Psoas muscle (tissue), 8 donors: Measurements from ENCODE around the gene NHLRC3. TPM values are rescaled to one million over a fixed set of nuclear protein-coding genes. Genes with fewer than 3 reads are reported as not detected.
A peak's percentile ranks its signal among the peaks of the same experiment; 100 is the strongest.
"Not testable (repeated sequence)": the region's sequence is repeated elsewhere in the genome, so short reads cannot be mapped to it uniquely, and the experiment has no call there.

Experiments used
- ATAC-seq, 4 donors: fragments of 200-7000 bp; cut with Tn5 transposase; one replicate each; pipeline ENCODE4 v1.9.1; 2020; ENCODE audit warnings: moderate library complexity in 3 of 4, mild to moderate bottlenecking in 2 of 4
- DNase-seq, 2 donors: peaks; one replicate each; pipeline ENCODE4 v3.0.0-alpha.2; 2020
- H3K27ac ChIP-seq: fragments of 200-600 bp; one replicate; pipeline ENCODE4 v1.8.0; 2022
- H3K27me3 ChIP-seq, 3 donors: fragments of 200-600 bp in 1 of 3; one replicate each; pipeline versions ENCODE4 v1.6.1 to v1.8.0; 2013 to 2022; ENCODE audit warnings: low read length in 2 of 3, mild to moderate bottlenecking in 2 of 3, moderate library complexity in 1 of 3; ENCODE audit not compliant: insufficient read depth in 3 of 3
- H3K36me3 ChIP-seq, 2 donors: fragments of 200-600 bp in 1 of 2; one replicate each; pipeline versions ENCODE4 v1.6.1 to v1.8.0; 2013 to 2022; ENCODE audit warnings: low read depth in 1 of 2, mild to moderate bottlenecking in 1 of 2, moderate library complexity in 1 of 2; ENCODE audit not compliant: insufficient read depth in 1 of 2
- H3K4me1 ChIP-seq: fragments of 200-600 bp; one replicate; pipeline ENCODE4 v1.8.0; 2022
- H3K4me3 ChIP-seq: fragments of 200-600 bp; one replicate; pipeline ENCODE4 v1.8.0; 2022; ENCODE audit warnings: mild to moderate bottlenecking
- H3K9me3 ChIP-seq: fragments of 200-600 bp; one replicate; pipeline ENCODE4 v1.8.0; 2022
- CTCF ChIP-seq: fragments of 200-600 bp; IDR thresholded peaks from one replicate; pipeline ENCODE4 v1.8.0; 2022; ENCODE audit warnings: antibody characterized with exemption
- WGBS, 3 donors: extraction: QIAGEN DNeasy Blood & Tissue Kit; methylation state at CpG; one replicate each; pipeline versions ENCODE4 v1.1.6 to v1.1.7; 2013; 5-methylcytosine and 5-hydroxymethylcytosine counted together
- intact Hi-C, 2 donors: fragments of 100-400 bp; cut with DNase I; formaldehyde crosslinking; loops; one replicate each; pipeline versions ENCODE4 v1.11.0 to v1.14.2; 2022
- polyA plus RNA-seq, 3 donors: library from polyadenylated mRNA; stranded (reverse); fragments of 200-250 nt; gene quantifications; one replicate each; pipeline ENCODE4 v1.2.3, GENCODE V29; 2013
- total RNA-seq, 4 donors: library from RNA; stranded (reverse); fragmentation: NEBNext Ultra II Directional in 2 of 4; extraction: Animal tissue kit (Norgen Biotek cat#: 25700) in 2 of 4; gene quantifications; one replicate each; pipeline versions ENCODE4 v1.2.1 to v1.2.4, GENCODE V29; 2021 to 2023
- donor health status: healthy with polysubstance abuse.
- donor health status: DM: no; HTN: no; CAD: no; lungs with moderate emphysema.
- donor health status: Bipolar disorder and iron deficiency.
- donor health status: healthy.
- donor health status: DM: yes; HTN: yes; CAD: no.
- donor health status: DM: no; HTN: no; CAD: no.
- donor health status: DM: no; HTN: no; CAD: no.
- donor health status: DM: yes; HTN: yes; CAD: no.

Gene NHLRC3
- total and polyA plus RNA-seq, 7 donors = 3.4 to 10.1 (median 8.0) TPM

- 24 to 42% (median 33%) methylated on average over 2 of the region's 2 CpGs for WGBS, 3 donors
- H3K36me3 ChIP-seq = no peaks in the 10 kb centered on the region
- no peaks in the 10 kb centered on the region for H3K4me1 ChIP-seq
- no peak for TF ChIP-seq CTCF
- no peak overlapping the region for H3K27ac ChIP-seq
- H3K9me3 ChIP-seq = no peaks in the 10 kb centered on the region
- H3K4me3 ChIP-seq = no peak overlapping the region
- H3K27me3 ChIP-seq = no peaks in the 10 kb centered on the region
- ATAC-seq (peak; percentile 43 to 95 (median 66)), DNase-seq (no peak)
- intact Hi-C loops = no loop called here
Observed at GRCh38 chr13:39072842-39073241, 34.6 kb downstream of the NHLRC3 start.

GRCh38 chr13:39073983-39074382, 35.7 kb downstream of the NHLRC3 start:
- WGBS, 3 donors = 40 to 45% (median 40%) methylated on average over 3 of the region's 3 CpGs
- no peaks in the 10 kb centered on the region for H3K27me3 ChIP-seq
- TF ChIP-seq CTCF = no peak
- H3K9me3 ChIP-seq = no peaks in the 10 kb centered on the region
- H3K27ac ChIP-seq = no peak overlapping the region
- DNase-seq (no peak), ATAC-seq (no peak)
- intact Hi-C loops = no loop called here
- H3K4me1 ChIP-seq = no peaks in the 10 kb centered on the region
- no peaks in the 10 kb centered on the region for H3K36me3 ChIP-seq
- no peak overlapping the region for H3K4me3 ChIP-seq

- DNase-seq, ATAC-seq, H3K27me3 ChIP-seq, H3K4me1 ChIP-seq, intact Hi-C loops, H3K36me3 ChIP-seq, H3K9me3 ChIP-seq, H3K27ac ChIP-seq, H3K4me3 ChIP-seq: not testable (repeated sequence)
- WGBS, 3 donors = 37 to 57% (median 38%) methylated on average over 1 of the region's 1 CpG
Observed at GRCh38 chr13:39086251-39086945, 48.1 kb downstream of the NHLRC3 start.

- H3K27ac ChIP-seq = no peak overlapping the region
- no peaks in the 10 kb centered on the region for H3K27me3 ChIP-seq
- ATAC-seq (no peak), DNase-seq (no peak)
- no peaks in the 10 kb centered on the region for H3K4me1 ChIP-seq
- no peaks in the 10 kb centered on the region for H3K9me3 ChIP-seq
- no peaks in the 10 kb centered on the region for H3K36me3 ChIP-seq
- no peak overlapping the region for H3K4me3 ChIP-seq
- no peak for TF ChIP-seq CTCF
- intact Hi-C loops = no loop called here
Observed at GRCh38 chr13:39091586-39091985, 53.3 kb downstream of the NHLRC3 start.

- WGBS, 3 donors = 84 to 94% (median 94%) methylated on average over 2 of the region's 2 CpGs
- Histone ChIP-seq H3K27me3 (no peaks in the 10 kb centered on the region), H3K4me3 (no peak overlapping the region), H3K27ac (no peak overlapping the region), H3K4me1 (no peaks in the 10 kb centered on the region), H3K9me3 (no peaks in the 10 kb centered on the region), H3K36me3 (no peaks in the 10 kb centered on the region)
- no peak for TF ChIP-seq CTCF
- ATAC-seq (no peak), DNase-seq (no peak)
- intact Hi-C loops = no loop called here
Observed at GRCh38 chr13:39095500-39095899, 57.2 kb downstream of the NHLRC3 start.
